Activated B cell treated with CpG ODN at 0.5 μM for 24 hours (primary cell): ENCODE measurements around the gene FGGY. TPM values are rescaled to one million over a fixed set of nuclear protein-coding genes. Genes with fewer than 3 reads are reported as not detected.

Experiments
- ATAC-seq: fragments of 200-7000 bp; cut with Tn5 transposase; one replicate; pipeline ENCODE4 v1.10.0; 2021; ENCODE audit warnings: low read depth, mild to moderate bottlenecking, moderate library complexity
- CTCF ChIA-PET: fragments of 350-600 bp; sonication (Branson Sonifier 250); formaldehyde crosslinking; loops from one replicate; lab custom pipeline; 2021; ENCODE audit warnings: antibody characterized with exemption; lab: Charles Lee
- POLR2A ChIA-PET: fragments of 350-600 bp; sonication (Branson Sonifier 250); formaldehyde crosslinking; loops from one replicate; lab custom pipeline; 2021; ENCODE audit warnings: antibody characterized with exemption; lab: Charles Lee
- DNase-seq: peaks from one replicate; pipeline ENCODE4 v3.0.0; 2022
- H3K27ac Mint-ChIP-seq: one replicate; pipeline ENCODE4 v1.8.0; 2020; ENCODE audit warnings: mixed read lengths
- H3K27me3 Mint-ChIP-seq: one replicate; pipeline ENCODE4 v1.8.0; 2021; ENCODE audit warnings: mixed read lengths
- H3K36me3 Mint-ChIP-seq: one replicate; pipeline ENCODE4 v1.8.0; 2021; ENCODE audit warnings: low read depth, mixed read lengths
- H3K4me1 Mint-ChIP-seq: one replicate; pipeline ENCODE4 v1.8.0; 2021; ENCODE audit warnings: mixed read lengths
- H3K4me3 Mint-ChIP-seq: one replicate; pipeline ENCODE4 v1.8.0; 2020; ENCODE audit warnings: mild to moderate bottlenecking, mixed read lengths
- H3K9me3 Mint-ChIP-seq: one replicate; pipeline ENCODE4 v1.8.0; 2020; ENCODE audit warnings: mixed read lengths
- CTCF ChIP-seq: fragments of 200-600 bp; IDR thresholded peaks from one replicate; pipeline ENCODE4 v1.8.0; 2022; ENCODE audit warnings: antibody characterized with exemption, mild to moderate bottlenecking
- intact Hi-C: fragments of 100-400 bp; cut with micrococcal nuclease; formaldehyde crosslinking; loops from one replicate; pipeline ENCODE4 v1.15.1; 2024
- total RNA-seq: library from RNA; stranded (reverse); gene quantifications from 2 replicates; pipeline ENCODE4 v1.2.3, GENCODE V29; 2022

The FGGY gene
- total RNA-seq, 1 donor from 2014 or later = 24.0 TPM

GRCh38 chr1:59388191-59388590 lies 91.3 kb downstream of the FGGY start:
- TF ChIP-seq CTCF = no peak
- intact Hi-C loops = no loop called here
- Mint-ChIP-seq H3K36me3 (peaks cover 2% of the 10 kb centered on the region), H3K4me1 (peaks cover 15% of the 10 kb centered on the region), H3K4me3 (no peak overlapping the region), H3K27me3 (no peaks in the 10 kb centered on the region), H3K27ac (no peak overlapping the region), H3K9me3 (no peaks in the 10 kb centered on the region)
- DNase-seq (no peak), ATAC-seq (no peak)
- ChIA-PET POLR2A (no interaction called here), CTCF (no interaction called here)

DNA sequence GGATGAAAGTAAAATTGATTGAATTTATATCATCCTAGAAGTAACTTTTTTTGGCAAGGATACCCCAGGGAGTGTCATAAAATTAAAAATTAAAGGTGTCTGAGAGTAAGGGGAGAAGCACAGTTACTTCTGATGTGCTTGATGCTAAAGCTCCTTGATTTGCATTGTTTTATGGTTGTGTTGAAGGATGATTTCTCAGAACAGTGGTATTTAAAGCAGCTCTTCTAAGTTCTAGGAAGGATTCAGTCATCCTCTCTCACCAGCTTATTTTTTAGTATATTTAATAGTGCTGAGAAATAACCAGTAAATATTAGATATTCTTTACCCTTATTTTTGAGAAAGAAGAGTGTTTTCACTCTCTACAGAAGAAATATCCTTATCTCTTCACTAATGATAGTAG lies 93.0 kb downstream of the FGGY start:
- POLR2A ChIA-PET = no interaction called here
- peaks cover 15% of the 10 kb centered on the region for H3K4me1 Mint-ChIP-seq
- no peak overlapping the region for H3K27ac Mint-ChIP-seq
- no peaks in the 10 kb centered on the region for H3K9me3 Mint-ChIP-seq
- TF ChIP-seq CTCF = no peak
- ATAC-seq (no peak), DNase-seq (no peak)
- peaks cover 2% of the 10 kb centered on the region for H3K36me3 Mint-ChIP-seq
- CTCF ChIA-PET = no interaction called here
- intact Hi-C loops = no loop called here
- H3K27me3 Mint-ChIP-seq = no peaks in the 10 kb centered on the region
- H3K4me3 Mint-ChIP-seq = no peak overlapping the region

- H3K27ac Mint-ChIP-seq = no peak overlapping the region
- H3K4me3 Mint-ChIP-seq = no peak overlapping the region
- ChIA-PET CTCF (no interaction called here), POLR2A (no interaction called here)
- peaks cover 2% of the 10 kb centered on the region for H3K36me3 Mint-ChIP-seq
- H3K4me1 Mint-ChIP-seq = peaks cover 15% of the 10 kb centered on the region
- intact Hi-C loops = no loop called here
- H3K9me3 Mint-ChIP-seq = no peaks in the 10 kb centered on the region
- TF ChIP-seq CTCF = no peak
- ATAC-seq (no peak), DNase-seq (no peak)
- no peaks in the 10 kb centered on the region for H3K27me3 Mint-ChIP-seq
Observed at GRCh38 chr1:59390307-59390706, 93.4 kb downstream of the FGGY start.

GRCh38 chr1:59391212-59392179 lies 94.6 kb downstream of the FGGY start:
- ChIA-PET POLR2A (no interaction called here), CTCF (no interaction called here)
- Mint-ChIP-seq H3K4me1 (peaks cover 15% of the 10 kb centered on the region), H3K4me3 (no peak overlapping the region), H3K36me3 (peaks cover 2% of the 10 kb centered on the region), H3K27me3 (no peaks in the 10 kb centered on the region), H3K9me3 (no peaks in the 10 kb centered on the region), H3K27ac (no peak overlapping the region)
- no peak for TF ChIP-seq CTCF
- intact Hi-C loops = no loop called here
- DNase-seq (no peak), ATAC-seq (no peak)

- ATAC-seq (no peak), DNase-seq (no peak)
- CTCF ChIA-PET = no interaction called here
- POLR2A ChIA-PET = no interaction called here
- intact Hi-C loops = no loop called here
- H3K4me3 Mint-ChIP-seq = no peak overlapping the region
- no peaks in the 10 kb centered on the region for H3K9me3 Mint-ChIP-seq
- no peak for TF ChIP-seq CTCF
- no peaks in the 10 kb centered on the region for H3K27me3 Mint-ChIP-seq
- H3K36me3 Mint-ChIP-seq = no peaks in the 10 kb centered on the region
- no peak overlapping the region for H3K27ac Mint-ChIP-seq
- H3K4me1 Mint-ChIP-seq = peaks cover 15% of the 10 kb centered on the region
Observed at GRCh38 chr1:59393211-59394180, 96.6 kb downstream of the FGGY start.
